GM19372 (cell line): ENCODE results near the gene ABCA4.

ENCODE experiments used
- ATAC-seq: cut with Tn5 transposase; IDR thresholded peaks from one replicate; pipeline ENCODE4 v1.9.1; 2021; ENCODE audit warnings: mild to moderate bottlenecking, low read depth, moderate library complexity; ENCODE audit not compliant: unreplicated experiment

ABCA4 gene

GRCh38 chr1:93988634-93989350 is 132.2 kb downstream of the ABCA4 start:
- ATAC-seq: no peak

DNA sequence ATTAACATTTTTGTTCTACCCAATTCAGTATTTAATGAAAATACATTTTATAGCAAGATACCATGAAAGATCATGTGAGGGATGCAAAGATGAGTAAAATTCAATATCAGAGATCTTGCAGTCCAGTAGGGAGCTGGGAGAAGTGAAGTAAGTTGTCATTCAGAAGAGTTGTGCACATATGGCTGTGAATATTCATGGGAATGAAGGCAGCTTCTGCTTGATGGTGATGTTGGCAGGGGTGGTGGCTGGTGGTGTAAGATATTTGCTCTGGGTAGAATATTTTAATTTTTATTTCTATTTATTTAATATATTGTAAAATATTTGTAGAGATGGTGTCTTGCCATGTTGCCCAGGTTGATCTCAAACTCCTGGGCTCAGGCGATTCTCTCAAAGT is 139.7 kb downstream of the ABCA4 start:
- ATAC-seq: no peak

GRCh38 chr1:93980320-93981273 is 140.4 kb downstream of the ABCA4 start:
- ATAC-seq: no peak

- ATAC-seq: no peak
Measured at GRCh38 chr1:93979718-93980319, 141.1 kb downstream of the ABCA4 start.

DNA sequence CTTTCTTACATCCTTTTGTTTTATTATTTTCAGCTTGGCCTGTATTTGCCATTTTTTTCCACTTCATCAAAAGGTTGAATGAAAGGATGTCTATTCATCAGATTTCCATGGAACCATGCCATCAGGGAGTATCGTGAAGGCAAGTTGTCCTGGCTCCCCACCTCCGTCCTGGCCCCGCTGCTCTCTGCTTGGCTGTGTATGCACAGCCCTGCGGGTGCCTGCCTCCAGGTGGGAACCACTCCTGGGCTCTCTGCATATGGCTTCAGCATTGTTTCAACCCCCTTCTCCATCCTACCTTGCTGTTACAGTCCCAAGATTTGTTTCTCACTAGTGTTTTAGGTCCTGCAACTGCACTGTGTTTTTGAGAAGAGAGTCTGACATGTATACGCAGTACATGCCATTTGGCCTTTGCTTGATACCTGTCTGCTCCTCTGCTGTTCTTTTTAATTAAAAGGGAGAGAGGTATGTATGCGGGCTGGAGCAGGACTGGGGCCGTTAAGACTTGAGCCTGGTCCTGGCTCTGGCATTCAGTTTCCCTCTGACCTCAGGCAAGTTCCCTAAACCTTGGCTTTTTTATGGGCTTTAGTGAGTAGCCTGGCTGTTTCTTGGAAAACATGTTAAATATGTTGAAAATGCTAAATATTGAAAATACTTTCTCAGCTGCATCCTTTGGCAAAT is 141.8 kb downstream of the ABCA4 start:
- ATAC-seq: no peak

DNA sequence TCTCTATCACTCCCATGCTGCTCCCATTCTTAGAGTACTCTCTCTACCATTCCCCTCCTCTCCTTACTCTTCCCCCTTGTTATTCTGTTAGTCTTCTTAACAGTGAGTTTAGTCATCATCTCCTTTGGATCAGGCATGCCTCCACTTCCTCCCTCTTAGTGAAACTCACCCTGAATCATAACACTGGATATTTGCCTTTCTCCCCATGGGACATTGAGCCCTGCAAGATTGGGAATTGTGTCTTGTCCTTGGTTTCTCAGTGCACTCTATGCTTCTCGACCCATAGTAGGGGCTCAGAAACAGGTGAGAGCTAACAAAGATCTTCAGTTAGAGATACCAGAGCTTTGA is 143.4 kb downstream of the ABCA4 start:
- ATAC-seq: no peak

GRCh38 chr1:93976711-93977597 is 144.0 kb downstream of the ABCA4 start:
- no peak for ATAC-seq

- ATAC-seq: no peak
Measured at GRCh38 chr1:93976291-93976690, 144.7 kb downstream of the ABCA4 start.

- ATAC-seq: no peak
Measured at GRCh38 chr1:93972341-93972740, 148.6 kb downstream of the ABCA4 start.

DNA sequence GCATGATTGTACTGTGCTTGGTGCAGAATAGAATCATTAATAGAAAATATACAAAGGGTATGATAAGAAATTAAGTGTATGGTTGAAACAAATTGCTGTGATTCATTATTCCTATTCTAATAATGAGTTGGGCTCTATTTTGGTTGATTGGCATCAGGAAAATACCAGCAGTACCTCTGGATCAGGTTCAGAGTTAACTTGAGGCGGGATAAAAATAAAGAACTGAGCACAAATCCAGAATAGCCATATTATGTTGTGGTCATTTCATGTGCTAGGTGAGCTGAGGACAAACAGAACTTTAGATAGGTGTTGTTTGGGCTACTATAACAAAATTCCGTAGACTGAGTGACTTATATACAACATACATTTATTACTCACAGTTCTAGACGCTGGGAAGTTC is 151.1 kb downstream of the ABCA4 start:
- no peak for ATAC-seq

DNA sequence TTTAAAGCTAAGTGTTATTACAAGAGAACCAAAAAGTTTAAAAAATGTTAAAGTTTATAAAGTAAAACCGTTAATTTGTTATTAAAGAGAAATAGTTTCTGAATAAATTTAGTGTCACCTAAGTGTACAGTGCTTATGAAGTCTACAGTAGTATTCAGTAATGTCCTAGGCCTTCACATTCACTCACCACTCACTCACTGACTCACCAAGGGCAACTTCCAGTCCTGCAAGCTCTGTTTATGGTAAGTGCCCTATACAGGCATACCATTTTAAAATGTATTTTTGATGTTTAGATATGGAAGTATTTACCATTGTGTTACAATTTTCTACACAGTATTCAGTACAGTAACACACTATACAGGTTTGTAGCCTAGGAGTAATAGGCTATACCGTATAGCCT is 151.6 kb downstream of the ABCA4 start:
- no peak for ATAC-seq

- no peak for ATAC-seq
Measured at GRCh38 chr1:93967306-93967705, 153.6 kb downstream of the ABCA4 start.

DNA sequence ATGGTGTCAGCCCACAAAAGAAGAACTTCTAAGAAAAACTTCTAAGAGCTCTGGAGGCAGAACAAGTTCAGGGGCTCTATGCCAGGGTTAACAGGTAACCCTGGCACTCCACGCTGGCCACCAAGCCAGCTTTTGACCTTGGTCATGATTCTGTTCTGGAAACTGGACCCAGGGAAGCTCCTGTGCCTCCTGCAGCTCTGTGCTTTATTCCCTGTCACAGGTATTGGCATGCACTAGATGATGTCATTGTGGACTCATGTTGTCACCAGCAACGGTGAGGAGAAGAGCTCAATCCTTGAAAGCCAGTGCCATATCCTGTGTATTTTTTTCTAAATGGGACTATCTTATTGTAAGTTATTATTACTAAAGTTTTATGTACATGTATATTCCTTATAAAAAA is 155.1 kb downstream of the ABCA4 start:
- no peak for ATAC-seq

DNA sequence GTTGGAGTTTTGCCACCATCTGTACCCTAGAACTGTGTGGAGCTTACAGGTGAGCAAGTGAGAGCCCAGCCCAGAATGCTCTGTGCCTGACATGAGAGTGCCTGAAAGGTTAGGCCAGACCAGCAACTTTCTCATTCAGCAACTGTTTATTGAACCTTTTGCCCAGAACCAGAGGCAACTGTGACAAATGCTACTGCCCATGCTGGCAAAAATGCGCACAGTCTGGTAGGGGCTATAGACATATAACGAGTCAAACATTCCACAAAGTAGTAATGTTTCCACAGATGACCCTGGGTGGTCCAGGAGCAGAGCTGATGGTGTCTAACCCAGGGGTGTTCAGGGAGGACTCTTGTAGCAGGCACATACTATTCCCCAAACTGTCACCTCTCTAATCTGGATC is 155.7 kb downstream of the ABCA4 start:
- ATAC-seq: no peak

DNA sequence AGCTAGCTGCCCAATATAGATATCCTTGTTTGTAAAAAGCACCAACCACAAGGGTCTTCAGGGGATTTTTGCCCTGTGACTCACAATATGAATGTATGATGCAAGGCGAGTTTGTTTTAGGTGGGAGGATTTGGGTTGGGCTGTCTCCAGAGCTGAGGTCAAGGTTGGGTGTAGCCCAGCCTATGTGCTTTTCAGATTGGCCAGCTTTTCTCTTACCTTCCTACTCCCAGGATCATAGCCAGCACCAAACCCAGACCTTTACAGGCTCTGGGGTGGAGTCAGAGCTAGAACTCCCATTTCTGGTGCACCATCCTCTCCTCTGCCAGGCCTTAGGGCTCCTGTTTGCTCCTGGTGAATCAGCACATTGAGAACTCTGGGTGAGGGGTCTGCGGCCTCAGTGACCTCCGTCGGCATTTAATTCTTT is 156.2 kb downstream of the ABCA4 start:
- no peak for ATAC-seq

DNA sequence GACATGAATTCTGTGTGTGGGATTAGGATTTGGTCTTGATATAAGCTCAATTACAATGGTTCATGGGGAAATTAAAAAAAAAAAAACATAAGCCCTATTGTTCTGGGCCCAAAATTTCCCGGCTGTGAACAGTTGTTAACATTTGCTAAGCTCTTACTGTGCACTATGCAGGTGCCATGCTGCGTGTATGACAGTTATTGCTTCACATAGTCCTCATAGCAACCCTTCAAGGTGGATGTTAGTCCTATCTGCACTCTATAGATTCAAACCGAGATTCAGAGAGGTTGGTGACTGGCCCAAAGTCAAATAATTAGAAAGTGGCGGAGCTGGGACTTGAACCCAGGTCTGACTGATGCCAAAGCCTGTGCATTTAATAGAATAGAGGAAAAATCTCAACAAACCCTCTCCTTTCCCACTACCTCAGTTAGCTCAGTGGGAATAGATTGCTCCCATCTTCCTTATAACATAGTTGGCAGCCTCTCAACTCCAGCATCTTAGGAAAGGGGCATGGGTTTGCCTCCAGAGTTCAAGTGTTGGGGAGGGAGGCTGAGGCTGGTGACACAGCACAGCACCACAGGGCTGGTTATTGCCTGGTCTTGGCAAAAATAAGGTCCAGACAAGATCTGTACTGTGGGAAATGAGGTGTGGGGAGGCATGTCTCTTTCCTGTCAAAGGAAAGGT is 156.7 kb downstream of the ABCA4 start:
- no peak for ATAC-seq

DNA sequence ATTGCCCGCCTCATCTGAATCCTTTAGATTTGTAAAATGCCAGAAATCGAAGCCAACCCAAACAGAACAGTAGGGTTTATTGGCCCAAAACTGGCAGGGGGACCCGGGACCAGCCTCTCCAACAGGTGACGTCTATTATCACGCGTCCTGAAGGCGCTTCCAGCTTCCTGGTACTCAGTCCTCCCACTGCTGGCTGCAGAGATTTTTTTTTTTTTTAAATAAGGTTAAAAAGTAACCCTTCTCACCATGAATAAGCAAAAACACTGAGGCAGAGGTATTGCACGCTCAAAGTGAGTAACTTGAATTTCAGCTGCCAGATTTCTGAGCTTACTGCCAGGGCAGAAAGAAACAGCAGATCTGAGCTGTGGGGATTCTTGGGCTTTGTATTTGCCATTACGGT is 157.4 kb downstream of the ABCA4 start:
- ATAC-seq: no peak

DNA sequence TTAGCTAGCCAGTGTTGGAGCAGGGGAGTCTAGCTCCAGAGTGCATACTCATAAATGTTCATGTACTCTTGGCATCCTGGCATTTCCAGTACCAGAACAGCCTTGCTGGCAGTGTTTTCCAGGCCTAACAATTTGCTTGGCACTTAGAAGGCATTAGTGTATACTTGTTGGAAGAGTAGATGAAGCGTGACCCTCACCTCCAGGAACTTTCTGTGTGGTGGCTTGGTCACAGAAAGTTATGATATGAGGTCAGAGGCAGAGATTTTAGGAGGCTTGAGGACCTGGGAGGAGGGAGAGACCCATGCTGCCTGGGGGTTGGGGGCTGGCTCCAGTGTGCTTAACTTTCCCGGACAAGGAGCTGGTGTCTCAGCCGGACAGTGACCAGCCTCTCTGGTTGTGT is 159.0 kb downstream of the ABCA4 start:
- no peak for ATAC-seq

GRCh38 chr1:93961443-93961842 is 159.5 kb downstream of the ABCA4 start:
- ATAC-seq: no peak
